HG03521 (cell line): ENCODE measurements around the gene TRMT11.
"Not testable (repeated sequence)": the region's sequence is repeated elsewhere in the genome, so short reads cannot be mapped to it uniquely, and the experiment has no call there.

Experiments used
- ATAC-seq: cut with Tn5 transposase; IDR thresholded peaks from one replicate; pipeline ENCODE4 v1.9.1; 2021; ENCODE audit warnings: mild to moderate bottlenecking, moderate library complexity; ENCODE audit not compliant: unreplicated experiment

Gene TRMT11

DNA sequence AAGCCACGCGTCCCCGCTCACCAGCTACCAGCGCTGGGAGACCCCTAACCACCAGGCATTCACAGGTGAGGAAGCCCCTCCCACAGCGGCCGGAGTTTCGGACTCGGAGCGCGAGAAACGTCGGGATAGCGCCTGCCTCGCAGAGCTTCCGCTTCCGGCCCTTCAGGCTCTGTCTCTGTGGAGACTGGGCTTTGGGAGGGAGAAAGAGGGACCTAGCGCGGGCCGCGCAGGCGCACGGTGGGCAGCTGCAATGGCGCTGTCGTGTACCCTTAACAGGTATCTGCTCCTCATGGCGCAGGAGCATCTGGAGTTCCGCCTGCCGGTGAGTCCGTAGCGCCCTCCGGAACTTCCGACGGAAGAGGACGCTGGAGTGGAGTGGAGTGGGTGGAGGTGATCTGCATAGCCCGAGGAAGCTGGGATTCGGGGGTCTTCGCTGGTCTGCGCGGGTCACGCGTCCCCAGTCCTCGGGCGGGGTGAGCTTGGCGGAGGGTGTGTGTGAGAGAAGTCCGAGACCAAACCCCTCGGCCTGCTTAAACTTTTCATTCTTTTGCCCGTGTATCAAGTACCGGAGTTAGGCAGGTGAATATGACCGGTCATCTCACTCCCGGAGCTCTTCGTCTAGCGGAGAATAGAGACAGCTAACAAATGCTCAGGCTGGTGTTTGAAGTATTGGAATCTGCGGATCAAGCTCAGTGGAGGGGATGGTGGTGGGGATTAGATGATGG, at the start of gene TRMT11:
Gene TRMT11 (plus strand): TSS at position 240 of the 725 bp plus-strand sequence. CDS start 11 bp downstream, at position 251.
- peak; percentile 98 for ATAC-seq

GRCh38 chr6:125939026-125939425, 47.3 kb upstream of the TRMT11 start:
- ATAC-seq = no peak

- no peak for ATAC-seq
Observed at GRCh38 chr6:125939791-125940190, 46.5 kb upstream of the TRMT11 start.

- no peak for ATAC-seq
Observed at GRCh38 chr6:125940247-125941041, 45.9 kb upstream of the TRMT11 start.

DNA sequence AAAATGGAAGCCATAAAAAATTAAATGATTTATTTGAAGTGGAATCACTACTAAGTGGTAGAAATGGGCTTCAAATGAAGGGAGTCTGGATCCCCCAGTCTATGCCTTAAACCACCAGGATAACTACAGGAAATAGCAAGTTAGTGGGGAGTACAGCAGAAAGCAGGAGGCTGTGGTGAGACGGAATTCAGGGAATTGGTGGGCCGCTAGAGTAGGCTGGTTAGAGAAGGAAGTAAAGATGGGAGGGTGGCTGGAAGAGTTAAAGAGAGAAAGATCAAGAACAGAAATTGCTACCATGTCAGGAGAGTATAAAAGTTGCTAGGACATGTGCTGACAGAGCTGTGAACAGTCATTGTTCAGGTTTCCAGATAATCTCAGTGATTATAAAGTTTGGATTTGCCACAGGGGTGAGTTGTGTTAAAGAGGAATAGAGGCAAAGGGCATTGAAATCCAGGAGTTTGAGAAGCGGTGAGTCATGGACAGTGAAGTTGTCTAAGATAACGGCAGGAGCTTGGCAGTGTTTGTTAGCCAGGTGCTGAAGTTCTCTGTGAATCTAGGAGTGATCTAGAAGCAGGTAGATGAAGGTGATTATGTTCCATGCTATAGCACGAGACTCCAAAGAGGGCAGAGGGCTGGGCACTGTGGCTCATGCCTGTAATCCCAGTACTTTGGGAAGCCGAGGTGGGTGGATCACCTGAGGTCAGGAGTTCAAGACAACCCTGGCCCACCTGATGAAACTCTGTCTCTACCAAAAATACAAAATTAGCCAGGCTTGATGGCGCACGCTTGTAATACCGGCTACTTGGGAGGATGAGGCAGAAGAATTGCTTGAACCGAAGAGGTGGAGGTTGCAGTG, 43.4 kb upstream of the TRMT11 start:
- no peak for ATAC-seq

GRCh38 chr6:125943528-125944433, 42.6 kb upstream of the TRMT11 start:
- ATAC-seq = no peak

DNA sequence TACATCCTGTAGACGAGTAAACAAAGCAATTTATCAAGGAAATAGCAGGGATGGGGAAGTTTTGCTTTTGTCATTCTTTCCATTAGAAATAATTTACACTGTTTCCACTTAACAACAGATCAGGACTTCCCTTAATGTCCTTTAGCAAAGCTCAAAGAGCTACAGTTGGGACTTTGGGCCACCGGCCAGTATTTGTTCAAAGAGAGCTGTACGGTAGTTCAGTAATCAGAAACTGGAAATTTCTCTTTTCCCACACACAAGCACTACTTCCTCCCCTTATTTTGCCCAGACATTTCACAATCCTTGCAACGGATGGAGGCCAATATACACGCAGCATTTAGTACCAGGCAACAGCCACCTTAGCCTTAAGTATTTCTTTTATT, 41.9 kb upstream of the TRMT11 start:
- ATAC-seq = no peak

DNA sequence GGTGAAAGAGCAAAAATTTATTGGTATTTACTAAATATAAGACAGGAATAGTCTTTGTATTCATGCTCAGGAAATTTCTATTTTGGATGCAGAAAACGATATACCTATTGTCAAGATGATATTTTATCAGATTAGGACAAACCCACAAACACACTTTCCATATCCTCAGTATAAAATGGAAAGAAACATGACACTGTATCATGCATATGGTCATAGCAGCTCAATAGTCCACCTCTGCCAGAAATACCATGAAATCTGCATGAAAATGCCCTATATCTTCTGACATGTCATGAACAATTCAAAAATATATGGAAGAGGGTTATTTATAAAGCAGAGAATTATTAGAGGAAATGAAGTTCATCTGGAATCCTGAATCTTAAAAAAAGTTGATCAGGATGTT, 41.4 kb upstream of the TRMT11 start:
- ATAC-seq = no peak

GRCh38 chr6:125945378-125946141, 40.8 kb upstream of the TRMT11 start:
- no peak for ATAC-seq

- no peak for ATAC-seq
Observed at GRCh38 chr6:125947615-125948014, 38.7 kb upstream of the TRMT11 start.

DNA sequence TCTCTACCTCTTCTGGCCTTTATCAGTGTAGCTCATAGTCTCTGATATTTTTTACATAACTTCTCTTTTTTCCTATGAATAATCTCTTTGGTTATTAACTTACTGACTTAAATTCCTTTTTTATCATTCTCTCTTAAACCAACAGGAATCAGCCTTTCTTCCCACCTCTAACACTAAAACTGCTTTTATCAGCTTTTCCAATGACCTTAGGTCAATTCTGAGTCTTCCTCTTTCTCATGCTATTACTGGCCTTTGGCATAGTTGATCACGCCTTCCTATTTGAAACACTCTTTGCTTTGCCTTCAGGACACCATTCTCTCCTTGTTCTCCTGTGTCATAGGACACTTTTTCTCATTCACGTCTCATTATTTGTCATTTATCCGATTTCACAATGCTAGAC, 37.9 kb upstream of the TRMT11 start:
- no peak for ATAC-seq

GRCh38 chr6:125949069-125949468, 37.3 kb upstream of the TRMT11 start:
- no peak for ATAC-seq

DNA sequence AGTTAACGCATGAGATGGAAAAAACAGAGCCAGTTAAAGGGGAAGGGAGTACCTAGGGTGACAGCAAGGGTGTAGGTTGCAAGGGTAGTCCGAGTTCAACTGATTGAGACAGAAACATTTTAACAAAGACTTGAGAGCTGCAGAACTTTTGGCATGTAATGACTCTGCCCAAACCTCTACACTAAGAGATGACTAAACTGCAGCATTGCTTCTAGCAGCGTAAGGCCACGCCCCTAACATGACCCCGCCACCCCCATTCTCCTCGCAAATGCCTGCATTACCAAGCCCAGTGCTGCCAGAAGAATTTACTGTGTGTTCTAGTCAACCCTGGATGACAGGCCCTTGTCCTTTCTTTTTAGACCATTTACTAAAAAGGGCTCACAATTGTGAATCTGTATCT, 36.0 kb upstream of the TRMT11 start:
- no peak for ATAC-seq

DNA sequence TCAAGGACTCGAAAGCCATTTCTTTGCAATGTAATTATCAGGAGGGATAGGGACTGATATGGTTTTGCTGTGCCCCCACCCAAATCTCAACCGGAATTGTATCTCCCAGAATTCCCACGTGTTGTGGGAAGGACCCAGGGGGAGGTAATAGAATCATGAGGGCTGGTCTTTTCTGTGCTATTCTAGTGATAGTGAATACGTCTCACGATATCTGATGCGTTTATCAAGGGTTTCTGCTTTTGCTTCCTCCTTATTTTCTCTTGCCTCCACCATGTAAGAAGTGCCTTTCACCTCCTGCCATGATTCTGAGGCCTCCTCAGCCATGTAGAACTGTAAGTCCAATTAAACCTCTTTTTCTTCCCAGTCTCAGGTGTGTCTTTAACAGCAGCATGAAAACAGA, 35.6 kb upstream of the TRMT11 start:
- ATAC-seq = not testable (repeated sequence)

GRCh38 chr6:125951323-125951722, 35.0 kb upstream of the TRMT11 start:
- no peak for ATAC-seq

DNA sequence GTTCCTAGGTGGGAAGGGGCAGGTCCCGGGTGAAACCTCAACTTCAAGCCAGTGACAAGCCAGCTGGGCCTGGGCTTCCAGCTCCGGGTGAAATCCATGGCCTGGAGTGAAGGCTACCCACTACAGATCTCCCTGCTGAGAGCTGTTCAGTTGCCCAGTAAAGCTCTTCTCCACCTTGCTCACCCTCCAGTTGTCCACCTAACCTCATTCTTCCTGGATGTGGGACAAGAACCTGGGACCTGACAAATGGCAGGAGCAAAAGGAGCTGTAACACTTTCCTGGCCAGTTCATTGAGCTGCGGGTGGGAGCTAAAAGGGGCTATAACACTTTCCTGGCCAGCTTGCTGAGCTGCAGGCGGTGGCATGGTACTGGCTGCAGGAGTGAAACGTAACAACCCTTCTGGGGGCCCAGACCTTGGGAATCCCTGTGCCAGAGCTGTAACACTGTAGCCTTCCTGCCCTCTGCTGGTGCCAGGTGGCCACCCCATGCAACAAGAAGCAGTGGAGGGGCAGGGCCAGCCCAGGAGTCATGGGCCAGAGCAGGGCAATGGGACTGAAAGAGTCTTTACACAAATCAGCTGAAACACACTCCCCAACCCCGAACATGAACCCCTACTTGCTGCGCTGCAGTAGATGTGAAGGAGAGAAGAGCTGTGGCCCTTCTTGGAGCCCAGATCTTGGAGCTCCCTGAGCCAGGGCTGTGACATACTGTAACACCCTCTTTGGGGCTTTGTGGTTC, 33.4 kb upstream of the TRMT11 start:
- no peak for ATAC-seq

DNA sequence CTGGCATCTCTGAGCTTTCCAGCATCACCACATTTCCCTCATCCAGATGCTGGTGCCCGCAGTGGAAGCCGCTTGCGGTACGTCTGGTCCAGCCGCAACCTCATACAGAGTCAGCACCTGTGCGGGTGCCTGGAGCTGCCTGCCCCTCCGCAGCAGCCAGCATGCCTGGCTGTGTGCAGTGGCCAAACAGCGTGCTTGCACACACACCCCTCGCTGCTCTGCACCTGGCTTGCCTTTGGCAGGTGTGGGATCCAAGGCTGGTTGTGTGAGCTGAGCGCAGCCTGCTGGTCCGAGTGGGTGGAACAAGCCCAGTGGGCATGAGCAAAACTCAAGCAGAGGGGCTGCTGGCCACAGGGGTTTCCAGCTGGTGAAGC, 32.9 kb upstream of the TRMT11 start:
- ATAC-seq = no peak

DNA sequence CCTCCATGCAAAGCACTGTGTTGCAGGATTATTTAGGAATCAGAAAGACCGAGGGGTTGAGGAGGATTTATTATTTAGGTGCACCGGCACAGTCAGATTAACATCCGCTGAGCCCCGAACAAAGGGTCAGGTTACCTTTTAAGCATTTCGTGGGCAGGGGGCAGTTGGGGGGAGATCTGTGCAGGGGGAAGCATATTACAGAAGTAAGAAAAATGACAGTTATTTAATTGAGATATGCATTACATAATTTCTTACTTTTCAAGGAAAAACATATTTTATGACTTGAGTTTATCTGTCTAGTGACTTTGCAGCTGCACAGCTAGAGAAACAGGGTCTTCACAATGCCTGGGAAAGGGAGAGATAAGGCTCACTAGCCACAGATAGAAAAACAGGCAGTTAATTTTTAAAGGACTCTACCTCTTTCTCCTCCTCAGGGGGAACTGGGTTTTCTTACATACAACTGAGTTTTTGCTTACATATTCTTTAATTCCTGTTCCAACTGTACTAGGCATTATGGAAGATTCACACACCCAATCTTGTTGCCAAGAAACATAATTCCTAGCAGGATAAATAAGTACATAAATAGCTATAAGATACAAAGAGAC, 31.5 kb upstream of the TRMT11 start:
- ATAC-seq = no peak

- ATAC-seq = no peak
Observed at GRCh38 chr6:125955973-125956372, 30.4 kb upstream of the TRMT11 start.
